HG03280 (cell line): ENCODE results near the gene PELO.
A peak's percentile ranks its signal among the peaks of the same experiment; 100 is the strongest.
"Not testable (repeated sequence)": the region's sequence is repeated elsewhere in the genome, so short reads cannot be mapped to it uniquely, and the experiment has no call there.

Experiments used
- ATAC-seq: cut with Tn5 transposase; IDR thresholded peaks from one replicate; pipeline ENCODE4 v1.9.1; 2021; ENCODE audit warnings: mild to moderate bottlenecking, moderate library complexity; ENCODE audit not compliant: unreplicated experiment

The PELO gene

GRCh38 chr5:52799358-52799982, 11.8 kb downstream of the PELO start:
- ATAC-seq: peak; percentile 29

- peak; percentile 85 for ATAC-seq
Observed at GRCh38 chr5:52799983-52800393, 12.3 kb downstream of the PELO start.

- ATAC-seq: peak; percentile 38
Observed at GRCh38 chr5:52800394-52801213, 12.9 kb downstream of the PELO start.

GRCh38 chr5:52801329-52801728, 13.6 kb downstream of the PELO start:
- ATAC-seq: no peak

DNA sequence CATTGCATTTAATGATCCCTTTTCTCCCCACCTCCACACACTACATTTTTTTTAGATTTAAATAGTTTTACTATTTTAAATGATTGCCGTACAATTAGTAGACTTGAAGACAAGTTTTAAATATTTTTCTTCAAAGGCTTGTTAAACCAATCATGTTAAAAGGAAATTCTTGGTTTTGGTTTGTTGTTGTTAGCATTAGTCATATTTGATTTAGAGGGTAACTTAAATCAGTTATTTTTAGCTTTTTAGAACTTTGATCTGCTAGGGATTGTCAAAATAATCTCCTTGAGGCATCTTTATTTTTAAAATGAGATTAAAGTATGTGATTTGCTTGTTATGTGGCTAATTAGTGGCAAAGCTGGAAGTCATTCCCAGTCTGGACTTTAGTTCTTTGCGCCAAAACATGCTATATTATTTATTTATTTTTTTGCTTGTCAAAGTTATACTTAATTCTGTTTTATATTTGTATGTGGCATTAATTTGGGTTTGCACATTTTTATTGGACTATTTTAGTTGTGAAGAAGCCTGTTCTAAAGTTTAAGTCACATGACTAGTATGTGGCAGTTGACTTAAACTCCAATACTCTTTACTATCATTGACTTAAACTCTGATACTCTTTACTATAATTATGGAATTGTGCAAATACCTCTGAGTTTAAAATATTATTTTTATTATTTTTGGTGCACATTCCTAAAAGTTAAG, 14.7 kb downstream of the PELO start:
- no peak for ATAC-seq

DNA sequence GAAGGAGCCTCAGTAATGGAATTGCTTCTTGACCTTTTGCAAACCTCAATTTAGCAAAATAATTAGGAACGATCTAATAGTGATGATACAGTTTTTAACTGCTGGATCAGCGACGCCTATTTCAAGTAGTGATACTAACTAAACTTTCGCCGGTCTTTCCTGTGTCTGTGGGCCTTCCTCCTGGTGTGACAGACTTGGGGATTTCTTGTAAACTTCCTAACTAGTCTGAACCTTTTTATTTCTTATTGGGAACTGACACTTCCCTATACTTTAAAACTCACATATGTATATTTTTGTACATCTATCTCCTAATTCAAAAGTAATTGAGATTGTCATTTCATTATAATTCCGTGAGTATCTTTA, 15.2 kb downstream of the PELO start:
- no peak for ATAC-seq

- ATAC-seq: no peak
Observed at GRCh38 chr5:52804387-52804791, 16.7 kb downstream of the PELO start.

GRCh38 chr5:52804981-52805380, 17.3 kb downstream of the PELO start:
- no peak for ATAC-seq

GRCh38 chr5:52805615-52806014, 17.9 kb downstream of the PELO start:
- ATAC-seq: no peak

DNA sequence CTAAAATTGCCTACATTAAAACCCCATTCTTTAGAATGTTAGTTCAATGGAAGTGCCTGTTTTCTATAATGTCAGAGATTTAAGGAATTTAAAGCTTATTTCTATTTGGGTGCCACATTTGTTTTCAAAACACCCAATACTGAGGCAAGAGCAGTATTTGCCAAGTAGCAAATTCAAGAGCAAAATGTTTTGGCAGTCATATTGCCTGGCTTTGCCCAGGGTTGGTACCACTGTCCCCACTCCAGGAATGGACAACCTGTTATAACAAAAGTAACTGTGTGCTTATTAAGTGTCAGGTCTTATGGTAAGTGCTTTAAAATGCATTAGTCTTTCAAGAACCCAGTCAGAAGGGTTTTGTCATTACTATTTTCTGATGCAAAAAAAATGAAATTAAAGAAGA, 19.3 kb downstream of the PELO start:
- ATAC-seq: no peak

DNA sequence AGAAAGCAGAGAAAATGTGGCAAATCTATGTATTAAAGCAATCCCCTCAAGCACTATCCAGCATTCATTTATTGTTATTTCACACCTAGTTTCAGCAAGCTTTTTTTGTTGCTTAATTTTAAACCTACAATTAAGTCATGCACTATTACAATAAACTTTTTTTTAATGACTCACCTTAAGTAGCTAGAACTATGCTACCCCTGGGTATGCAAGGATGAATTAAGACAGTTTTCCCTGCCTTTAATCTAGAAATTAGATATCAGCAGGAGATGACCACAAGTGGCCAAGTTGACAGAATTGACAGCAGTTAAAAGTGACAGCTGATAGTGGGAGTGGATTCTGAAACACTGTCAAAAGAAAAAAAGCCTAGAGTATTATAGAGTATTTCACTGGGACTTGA, 20.0 kb downstream of the PELO start:
- ATAC-seq: no peak

DNA sequence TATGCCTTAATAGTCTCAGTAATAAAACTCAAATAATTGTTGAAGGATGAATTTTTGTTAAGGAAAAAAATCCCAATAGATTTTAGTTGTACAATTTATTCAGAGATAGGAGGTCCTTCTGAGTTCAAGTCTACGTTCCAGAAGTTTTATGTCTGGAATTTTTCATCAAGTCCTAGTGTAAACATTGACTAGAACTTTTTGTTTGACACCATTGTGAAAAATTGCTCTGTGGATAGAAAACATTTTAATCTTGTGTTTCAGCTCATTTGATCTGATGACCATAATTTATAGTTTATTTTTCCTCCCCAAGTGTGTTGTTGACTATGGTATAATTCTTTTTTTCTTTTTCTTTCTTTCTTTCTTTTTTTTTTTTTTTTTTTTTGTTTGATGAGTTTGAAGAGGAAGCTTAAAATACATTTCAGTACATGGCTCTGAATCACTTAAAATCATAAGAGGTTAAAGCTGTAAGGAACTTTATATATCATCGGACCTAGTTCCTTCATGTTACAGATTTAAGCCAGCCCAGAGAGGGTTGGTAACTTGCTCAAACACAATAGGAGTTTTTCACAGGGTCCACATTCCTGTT, 20.7 kb downstream of the PELO start:
- ATAC-seq: no peak

DNA sequence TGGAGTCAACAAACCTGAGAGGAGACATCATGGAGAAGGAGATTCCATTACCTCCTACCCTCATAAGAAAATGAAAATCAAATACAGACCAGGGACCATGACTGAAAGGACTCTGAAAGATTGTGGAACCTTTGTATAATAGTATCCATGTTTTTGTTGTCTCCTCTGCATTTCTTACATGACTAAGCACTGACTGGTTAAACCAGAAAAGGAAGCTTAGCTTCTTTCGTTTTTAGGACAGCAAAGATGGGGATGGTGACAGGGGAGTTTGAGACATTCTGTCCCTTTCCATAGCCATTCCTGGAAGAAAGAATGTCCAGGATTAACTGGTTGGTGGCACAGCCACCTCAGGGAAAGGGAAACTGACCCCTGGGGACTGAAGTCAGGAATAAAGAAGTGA, 22.2 kb downstream of the PELO start:
- no peak for ATAC-seq

DNA sequence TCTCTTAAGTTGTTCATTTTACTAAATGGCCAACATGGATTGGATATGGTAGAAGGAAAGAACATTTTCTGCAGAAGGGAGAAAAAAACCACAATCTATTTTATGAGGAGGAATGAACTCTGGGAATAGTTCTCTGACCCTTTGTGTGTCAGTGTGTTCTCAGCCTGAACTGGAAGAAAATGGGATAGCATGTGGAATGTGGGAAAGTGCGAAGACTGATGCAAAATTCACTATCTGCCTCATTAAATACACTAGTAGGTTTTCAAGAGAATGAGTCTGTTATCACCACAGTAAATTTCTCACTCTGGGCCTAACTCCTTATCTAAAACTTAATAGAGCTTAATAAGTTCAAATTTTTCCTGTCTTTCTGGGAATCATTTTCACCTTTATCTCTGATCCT, 22.7 kb downstream of the PELO start:
- no peak for ATAC-seq

- no peak for ATAC-seq
Observed at GRCh38 chr5:52811067-52811749, 23.5 kb downstream of the PELO start.

GRCh38 chr5:52814352-52815148, 26.8 kb downstream of the PELO start:
- no peak for ATAC-seq

DNA sequence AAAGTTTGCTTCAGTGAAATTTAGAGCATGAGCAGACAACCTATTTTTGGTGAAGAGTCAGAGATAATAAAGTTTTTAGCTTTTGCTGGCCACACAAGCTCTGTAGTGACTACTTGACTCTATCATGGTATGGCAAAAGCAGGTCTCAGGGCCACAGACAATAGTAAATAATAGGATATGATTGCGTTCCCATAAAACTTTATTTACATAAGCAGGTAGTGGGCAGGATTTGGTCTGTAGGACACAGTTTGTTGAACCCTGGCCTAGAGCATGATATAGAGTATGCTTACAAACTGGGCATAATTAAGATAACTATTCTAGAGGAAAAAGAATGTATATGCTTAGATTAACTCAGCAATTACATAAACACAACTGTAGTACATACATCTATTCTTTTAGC, 30.1 kb downstream of the PELO start:
- ATAC-seq: no peak

DNA sequence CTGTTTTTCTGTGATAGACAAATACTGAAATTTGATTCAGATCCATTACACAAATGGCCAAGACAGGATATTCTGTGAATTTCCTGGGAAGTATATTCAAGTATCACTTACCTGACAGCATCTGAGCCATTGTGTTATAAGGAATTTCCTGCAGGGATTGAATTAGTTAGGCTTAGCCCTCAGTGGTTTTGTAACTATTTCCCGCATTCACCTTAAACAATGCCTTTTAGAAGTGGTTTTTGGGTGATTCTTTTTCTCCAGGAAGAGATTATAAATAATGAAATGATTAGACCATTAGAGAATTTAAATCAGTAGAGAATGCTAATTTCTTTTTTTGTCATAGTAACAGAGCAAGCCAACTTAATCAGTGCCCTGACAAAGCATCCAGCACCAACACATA, 30.6 kb downstream of the PELO start:
- no peak for ATAC-seq

- ATAC-seq: not testable (repeated sequence)
Observed at GRCh38 chr5:52818807-52819206, 31.1 kb downstream of the PELO start.

- no peak for ATAC-seq
Observed at GRCh38 chr5:52821901-52822300, 34.2 kb downstream of the PELO start.
